GM12891 (cell line): ENCODE measurements around the gene USP7.
"Not testable (repeated sequence)": the region's sequence is repeated elsewhere in the genome, so short reads cannot be mapped to it uniquely, and the experiment has no call there.

Source experiments
- POLR2A ChIP-seq: IDR thresholded peaks from 2 replicates; pipeline ENCODE4 v1.6.1; 2011; ENCODE audit warnings: low read depth, low read length, control low read depth
- POLR2AphosphoS5 ChIP-seq: IDR thresholded peaks from 2 replicates; pipeline ENCODE4 v1.6.1; 2011; ENCODE audit warnings: low read depth, low read length, control low read depth
- TAF1 ChIP-seq: IDR thresholded peaks from 2 replicates; pipeline ENCODE4 v1.6.1; 2011; ENCODE audit warnings: low read depth, low read length, control low read depth

DNA sequence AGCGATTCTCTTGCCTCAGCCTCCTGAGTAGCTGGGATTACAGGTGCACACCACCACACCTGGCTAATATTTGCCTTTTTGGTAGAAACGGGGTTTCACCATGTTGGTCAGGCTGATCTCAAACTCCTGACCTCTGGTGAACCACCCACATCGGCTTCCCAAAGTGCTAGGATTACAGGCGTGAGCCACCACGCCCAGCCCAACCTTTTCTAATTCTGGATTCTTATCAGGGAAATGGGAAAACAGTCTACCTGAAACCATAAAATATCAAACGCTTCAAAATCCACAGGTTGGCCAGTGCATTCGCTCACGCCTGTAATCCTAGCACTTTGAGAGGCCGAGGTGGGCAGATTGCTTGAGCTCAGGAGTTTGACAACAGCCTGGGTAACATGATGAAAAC is 4.3 kb upstream of the USP7 start:
- not testable (repeated sequence) for TF ChIP-seq POLR2A, POLR2AphosphoS5, TAF1
